ENCODE results near the gene SORCS2.

SORCS2 gene

GRCh38 chr4:7187168-7187535 lies 5.2 kb upstream of the SORCS2 start:
- DNase-seq, result no peak

- DNase-seq, result no peak
Observed at GRCh38 chr4:7187691-7188090, 4.6 kb upstream of the SORCS2 start.

GRCh38 chr4:7189066-7189465 lies 3.3 kb upstream of the SORCS2 start:
- DNase-seq, result no peak

- DNase-seq, result no peak
Observed at GRCh38 chr4:7189475-7190277, 2.7 kb upstream of the SORCS2 start.

- DNase-seq, result no peak
Observed at GRCh38 chr4:7190278-7190594, 2.1 kb upstream of the SORCS2 start.

- no peak for DNase-seq
Observed at GRCh38 chr4:7190691-7191545, 1.4 kb upstream of the SORCS2 start.

GRCh38 chr4:7191546-7192251 lies 639 bp upstream of the SORCS2 start:
- no peak for DNase-seq

GRCh38 chr4:7193030-7193958 lies 956 bp downstream of the SORCS2 start:
- DNase-seq, result no peak

GRCh38 chr4:7194251-7195140 lies 2.2 kb downstream of the SORCS2 start:
- peak; percentile 12 for DNase-seq

- DNase-seq, result no peak
Observed at GRCh38 chr4:7195141-7195515, 2.8 kb downstream of the SORCS2 start.

- no peak for DNase-seq
Observed at GRCh38 chr4:7195546-7196287, 3.4 kb downstream of the SORCS2 start.

GRCh38 chr4:7196288-7196651 lies 3.9 kb downstream of the SORCS2 start:
- DNase-seq, result no peak

- no peak for DNase-seq
Observed at GRCh38 chr4:7196736-7197135, 4.4 kb downstream of the SORCS2 start.

GRCh38 chr4:7197910-7198309 lies 5.6 kb downstream of the SORCS2 start:
- no peak for DNase-seq

- DNase-seq, result no peak
Observed at GRCh38 chr4:7198440-7199128, 6.2 kb downstream of the SORCS2 start.

GRCh38 chr4:7199129-7199725 lies 6.9 kb downstream of the SORCS2 start:
- DNase-seq, result no peak

GRCh38 chr4:7199771-7200441 lies 7.6 kb downstream of the SORCS2 start:
- DNase-seq, result no peak

GRCh38 chr4:7200801-7201200 lies 8.5 kb downstream of the SORCS2 start:
- no peak for DNase-seq
